GM12875 (cell line): ENCODE data around the gene ZNF778.

ENCODE experiments used
- H3K4me3 ChIP-seq: one replicate; pipeline ENCODE4 v1.5.1; 2011; ENCODE audit warnings: low read depth, low read length, control low read depth
- TF ChIP-seq, protein P1 (sequence below): IDR thresholded peaks from 2 replicates; pipeline ENCODE4 v1.5.1; 2011; ENCODE audit warnings: low read depth, mild to moderate bottlenecking, control low read depth, inconsistent platforms, low read length, moderate library complexity, borderline replicate concordance; ENCODE audit not compliant: insufficient read depth

ZNF778 gene

DNA sequence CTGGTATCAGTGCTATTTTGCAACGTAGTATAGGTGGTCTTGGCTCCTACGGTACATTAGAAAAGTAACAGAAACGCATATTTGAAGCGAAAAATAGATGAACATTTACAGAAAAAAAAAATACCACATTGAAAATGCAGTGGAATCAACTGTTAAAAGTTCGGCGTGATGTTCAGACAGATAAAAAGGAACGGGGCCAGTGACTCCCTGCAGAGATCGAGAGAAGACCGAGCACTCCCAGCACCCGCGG is 440 bp upstream of the ZNF778 start:
- H3K4me3 ChIP-seq = peak overlapping the region; percentile 97
- TF ChIP-seq, protein P1, sequence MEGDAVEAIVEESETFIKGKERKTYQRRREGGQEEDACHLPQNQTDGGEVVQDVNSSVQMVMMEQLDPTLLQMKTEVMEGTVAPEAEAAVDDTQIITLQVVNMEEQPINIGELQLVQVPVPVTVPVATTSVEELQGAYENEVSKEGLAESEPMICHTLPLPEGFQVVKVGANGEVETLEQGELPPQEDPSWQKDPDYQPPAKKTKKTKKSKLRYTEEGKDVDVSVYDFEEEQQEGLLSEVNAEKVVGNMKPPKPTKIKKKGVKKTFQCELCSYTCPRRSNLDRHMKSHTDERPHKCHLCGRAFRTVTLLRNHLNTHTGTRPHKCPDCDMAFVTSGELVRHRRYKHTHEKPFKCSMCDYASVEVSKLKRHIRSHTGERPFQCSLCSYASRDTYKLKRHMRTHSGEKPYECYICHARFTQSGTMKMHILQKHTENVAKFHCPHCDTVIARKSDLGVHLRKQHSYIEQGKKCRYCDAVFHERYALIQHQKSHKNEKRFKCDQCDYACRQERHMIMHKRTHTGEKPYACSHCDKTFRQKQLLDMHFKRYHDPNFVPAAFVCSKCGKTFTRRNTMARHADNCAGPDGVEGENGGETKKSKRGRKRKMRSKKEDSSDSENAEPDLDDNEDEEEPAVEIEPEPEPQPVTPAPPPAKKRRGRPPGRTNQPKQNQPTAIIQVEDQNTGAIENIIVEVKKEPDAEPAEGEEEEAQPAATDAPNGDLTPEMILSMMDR = no peak

DNA sequence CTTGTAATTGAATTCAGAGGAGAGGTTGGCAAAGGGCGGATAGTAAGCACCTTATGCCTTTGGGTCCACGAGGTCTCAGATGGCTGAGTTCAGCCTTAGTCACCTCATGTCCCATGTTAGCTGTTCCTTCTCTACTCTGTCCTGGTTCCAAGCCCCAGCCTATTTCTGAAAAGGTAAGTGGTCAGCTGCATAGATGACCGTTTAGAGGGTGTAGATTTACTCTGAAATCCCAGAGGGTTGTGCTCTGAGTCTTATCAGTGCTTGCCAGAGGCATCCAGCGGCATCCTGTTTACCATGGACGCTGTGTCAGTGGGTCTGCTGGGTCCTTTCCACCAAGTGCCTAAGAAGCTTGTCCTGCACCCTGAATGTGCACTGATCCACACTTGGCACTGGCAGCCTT is 1.9 kb downstream of the ZNF778 start:
- H3K4me3 ChIP-seq = no peak overlapping the region
- TF ChIP-seq, protein P1 = no peak

DNA sequence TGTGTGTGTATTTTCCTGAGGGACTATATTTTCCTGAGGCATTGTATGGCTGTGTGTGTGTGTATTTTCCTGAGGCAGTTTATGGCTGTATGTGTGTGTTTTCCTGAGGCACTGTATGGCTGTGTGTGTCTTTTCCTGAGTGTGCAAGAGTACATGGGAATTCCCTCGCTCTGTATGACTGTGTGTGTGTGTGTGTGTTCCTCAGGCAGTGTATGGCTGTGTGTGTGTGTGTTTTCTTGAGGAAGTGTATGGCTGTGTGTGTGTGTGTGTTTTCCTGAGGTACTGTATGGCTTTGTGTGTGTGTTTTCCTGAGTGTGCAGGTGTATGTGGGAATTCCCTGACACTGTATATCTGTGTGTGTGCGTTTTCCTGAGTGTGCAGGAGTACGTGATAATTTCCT is 4.1 kb downstream of the ZNF778 start:
- TF ChIP-seq, protein P1 = no peak
- no peak overlapping the region for H3K4me3 ChIP-seq

DNA sequence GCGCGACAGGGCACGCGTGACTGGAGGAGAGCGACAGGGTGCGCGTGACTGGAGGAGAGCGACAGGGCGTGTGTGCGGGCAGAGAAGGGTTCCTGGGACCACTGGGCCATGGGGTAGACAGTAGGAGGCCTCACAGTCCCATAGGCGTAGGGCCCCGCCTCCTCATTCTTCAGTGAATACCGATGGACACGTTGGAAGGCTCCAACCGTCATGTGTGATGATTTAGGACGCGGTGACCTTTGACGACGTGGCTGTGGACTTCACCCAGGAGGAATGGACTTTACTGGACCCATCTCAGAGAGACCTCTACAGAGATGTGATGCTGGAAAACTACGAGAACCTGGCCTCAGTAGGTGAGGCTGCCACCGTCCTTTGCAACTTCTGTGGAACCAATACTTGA is 5.4 kb downstream of the ZNF778 start:
- H3K4me3 ChIP-seq = no peak overlapping the region
- TF ChIP-seq, protein P1 = no peak

DNA sequence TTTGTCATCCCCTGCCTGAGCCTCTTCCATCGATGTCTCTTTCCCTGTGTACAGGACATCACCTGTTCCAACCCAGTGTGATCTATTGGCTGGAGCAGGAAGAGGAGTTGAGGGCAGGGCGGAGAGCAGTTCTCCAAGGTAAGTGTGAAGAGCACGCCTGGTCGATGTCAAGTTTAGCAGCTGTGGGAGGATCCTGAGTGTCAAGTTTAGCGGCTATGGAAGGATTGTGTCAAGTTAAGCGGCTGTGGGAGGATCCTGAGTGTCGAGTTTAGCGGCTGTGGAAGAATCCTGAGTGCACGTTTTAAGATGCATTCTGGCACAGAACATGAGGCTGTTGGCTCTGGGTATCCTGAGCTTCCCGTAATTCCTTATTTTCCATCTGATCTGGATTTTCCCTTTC is 7.2 kb downstream of the ZNF778 start:
- TF ChIP-seq, protein P1 = no peak

DNA sequence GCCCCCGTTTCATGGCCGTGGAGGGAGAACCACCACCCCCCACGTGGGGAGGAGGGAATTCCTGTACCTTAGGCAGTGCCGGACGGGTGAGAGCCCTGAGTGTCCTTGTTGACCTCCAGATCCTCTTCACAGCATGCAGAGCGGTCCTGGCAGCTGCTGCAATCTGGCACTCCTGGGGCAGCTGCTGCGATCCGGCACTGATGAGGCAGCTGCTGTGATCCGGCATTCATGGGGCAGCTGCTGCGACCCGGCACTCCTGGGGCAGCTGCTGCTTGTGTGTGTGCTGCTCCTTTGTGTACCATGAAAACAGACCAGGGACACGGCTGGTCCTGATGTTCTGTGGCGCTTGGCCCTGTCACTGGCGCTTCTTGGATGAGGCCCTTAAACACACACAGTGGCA is 12.8 kb downstream of the ZNF778 start:
- TF ChIP-seq, protein P1 = no peak
- H3K4me3 ChIP-seq = no peak overlapping the region

More for the DNA sequence above, 7.2 kb downstream of the ZNF778 start:
- H3K4me3 ChIP-seq = no peak overlapping the region

DNA sequence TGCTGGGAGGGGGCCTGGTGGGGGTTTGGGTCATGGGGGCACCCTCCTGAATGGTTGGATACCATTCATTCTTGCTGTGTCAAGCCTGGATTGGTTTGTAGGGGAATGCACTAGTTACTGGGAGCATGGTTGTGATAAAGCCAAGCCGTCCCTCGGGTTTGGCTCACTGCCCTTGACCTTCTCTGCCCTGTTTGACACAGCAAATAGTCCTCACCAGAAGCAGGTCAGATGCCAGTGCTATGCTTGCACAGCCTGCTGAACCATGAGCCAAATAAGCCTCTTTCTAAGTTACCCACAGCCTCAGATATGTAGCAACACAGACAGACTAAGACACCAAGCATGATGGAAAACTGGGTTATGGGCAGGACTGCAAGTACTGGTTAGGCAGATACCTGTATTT is 14.6 kb downstream of the ZNF778 start:
- H3K4me3 ChIP-seq = no peak overlapping the region
- TF ChIP-seq, protein P1 = no peak
